ENCODE data around the gene SLC29A3. TPM values are rescaled to one million over a fixed set of nuclear protein-coding genes. Genes with fewer than 3 reads are reported as not detected.
A peak's percentile ranks its signal among the peaks of the same experiment; 100 is the strongest.

SLC29A3 gene
- total RNA-seq (2021): 9.2 and 10.2 TPM in 2 replicates
- long read RNA-seq, transcript SLC29A3-205 (6 exons, 2,262 nt): major isoform, 40 of 74 reads
- long read RNA-seq, partial matches to known transcripts: 14 of 74 reads
- long read RNA-seq, other reads (novel, unspliced or antisense): 15 of 74 reads

DNA sequence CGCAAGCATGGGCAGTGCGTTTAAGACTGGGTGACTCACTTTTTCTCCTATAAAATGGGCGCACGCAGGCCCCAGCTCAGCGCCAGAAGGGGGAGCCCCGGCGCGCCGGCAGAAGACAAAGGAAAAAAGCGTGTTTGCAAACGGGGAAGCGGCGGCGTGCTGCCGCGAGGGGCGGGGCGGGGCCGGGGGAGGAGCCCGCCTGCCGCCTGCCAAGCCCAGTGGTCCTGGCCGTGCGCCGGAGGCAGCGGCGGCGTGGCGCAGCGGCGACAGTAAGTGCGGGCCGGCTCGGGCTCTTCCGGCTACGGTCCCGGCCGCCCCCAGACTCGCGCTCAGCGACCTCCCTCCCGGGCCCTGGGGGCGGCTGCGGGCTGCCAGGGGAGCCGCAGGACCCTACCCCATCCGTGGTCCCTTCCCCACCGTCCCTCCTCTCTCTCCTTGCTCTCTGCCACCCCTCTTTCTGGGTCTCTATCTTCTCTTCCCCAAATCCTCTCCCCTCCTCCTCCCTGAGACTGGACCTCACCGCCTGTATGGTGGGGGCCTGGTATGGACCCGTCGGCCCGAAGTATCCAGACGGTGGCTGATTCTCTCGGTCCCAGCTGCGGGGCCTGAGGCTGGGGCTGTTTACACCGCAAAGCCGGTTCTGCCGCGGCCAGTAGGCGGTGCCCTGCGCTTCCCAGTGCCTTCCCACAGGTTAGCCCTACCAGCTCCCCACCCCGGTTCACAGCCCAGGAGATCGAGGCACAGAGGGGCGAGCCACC lies at the start of gene SLC29A3:
Gene SLC29A3 (plus strand): TSS at position 218 of the 758 bp plus-strand sequence. CDS start 51 bp downstream, at position 269.
- H3K56ac ChIP-seq (ENCODE audit: insufficient read length, low read depth, low read length): no peak within 1 kb of the TSS
- no peak within 1 kb of the TSS for H3K27ac ChIP-seq (ENCODE audit: insufficient read length, low read depth, low read length)
- DNase-seq: peak; percentile 87
- Mint-ChIP-seq H3K9me3 (no peaks in the 10 kb centered on the region), H3K27ac (peak within 1 kb of the TSS in 2 of 3 experiments; percentile 89 to 96; a peak in 5 of 7 replicates), H3K4me3 (peak within 1 kb of the TSS; percentile 95 to 97), H3K27me3 (ENCODE audit: low read depth) (peaks cover 2% of the 10 kb centered on the region; the same call in 1 of the 2 replicates), H3K36me3 (ENCODE audit: insufficient read depth in 1 of 3, low read depth in 3 of 3) (peaks cover 8 to 16% (median 15%) of the 10 kb centered on the region in 3 experiments; a peak in 6 of 7 replicates), H3K4me1 (peaks cover 24% of the 10 kb centered on the region in 2 experiments)
- no peak within 1 kb of the TSS for H3K4ac ChIP-seq (ENCODE audit: low read depth, low read length)
- no peaks in the 10 kb centered on the region for H3K9me3 ChIP-seq (ENCODE audit: control insufficient read depth, low read depth, low read length)
- peak within 1 kb of the TSS; percentile 55 for H3K9ac ChIP-seq (ENCODE audit: extremely low read depth, insufficient read length, low read length)
- no peak within 1 kb of the TSS for H2BK12ac ChIP-seq (ENCODE audit: insufficient read length, low read depth, low read length)
- H3K27me3 ChIP-seq (ENCODE audit: insufficient read depth, low read length): no peaks in the 10 kb centered on the region
- H3K23me2 ChIP-seq (ENCODE audit: insufficient read length, low read depth, low read length, poor library complexity, severe bottlenecking): peaks cover 7% of the 10 kb centered on the region
- no peak within 1 kb of the TSS for H4K8ac ChIP-seq (replicated peaks; ENCODE audit: insufficient read length, low read depth, low read length)
- H3K23ac ChIP-seq (ENCODE audit: insufficient read length, low read depth, low read length): no peak within 1 kb of the TSS
- no CpG with 5 or more reads among the region's 62 CpGs for WGBS (ENCODE audit: extremely low coverage, insufficient read length, low lambda C conversion rate)
- no peak within 1 kb of the TSS for H2BK20ac ChIP-seq (ENCODE audit: low read depth, low read length, poor library complexity, severe bottlenecking)
- no peak within 1 kb of the TSS for H4K5ac ChIP-seq (ENCODE audit: insufficient read length, low read depth, low read length)
- no peaks in the 10 kb centered on the region for H3K79me1 ChIP-seq (ENCODE audit: insufficient read depth, low read depth, low read length, poor library complexity, severe bottlenecking)
- no peak within 1 kb of the TSS for H4K91ac ChIP-seq (ENCODE audit: insufficient read length, low read depth, low read length)
- no peak within 1 kb of the TSS for H3T11ph ChIP-seq (ENCODE audit: low read length)
- H2AK5ac ChIP-seq (ENCODE audit: insufficient read length, low read length): no peak within 1 kb of the TSS
- no peak within 1 kb of the TSS for H3K18ac ChIP-seq (ENCODE audit: insufficient read length, low read depth, low read length)
- TF ChIP-seq CTCF (conservative IDR thresholded peaks at IDR 0.05): peak; percentile 77
- H2AFZ ChIP-seq (ENCODE audit: low read length): no peak within 1 kb of the TSS
- no peaks in the 10 kb centered on the region for H4K20me1 ChIP-seq (ENCODE audit: control insufficient read depth, insufficient read depth, insufficient read length)
- H3K4me2 ChIP-seq (ENCODE audit: insufficient read depth, insufficient read length, low read length): peak within 1 kb of the TSS; percentile 70
- no peak within 1 kb of the TSS for H2BK120ac ChIP-seq (ENCODE audit: low read depth, low read length, poor library complexity, severe bottlenecking)
- H2BK15ac ChIP-seq (ENCODE audit: low read depth, low read length): no peak within 1 kb of the TSS; the same call in 1 of the 2 replicates
- H3K79me2 ChIP-seq (ENCODE audit: insufficient read depth, low read length): no peaks in the 10 kb centered on the region
- H3K4me1 ChIP-seq (ENCODE audit: insufficient read depth, low read length): no peaks in the 10 kb centered on the region
- no peak within 1 kb of the TSS for H2BK5ac ChIP-seq (ENCODE audit: insufficient read length, low read length)
- peak within 1 kb of the TSS; percentile 76 for H3K14ac ChIP-seq (ENCODE audit: insufficient read depth, low read length)

All from H9 (cell line).